Heart left ventricle (tissue), 13 donors: Measurements from ENCODE around the gene CTNNAL1.

Experiments
- POLR2A ChIP-seq, 2 donors: fragments of 450-650 bp; IDR thresholded peaks; one replicate each; pipeline ENCODE4 v1.6.1; 2017; ENCODE audit warnings: antibody characterized with exemption in 2 of 2, mild to moderate bottlenecking in 2 of 2, moderate library complexity in 2 of 2
- TF ChIP-seq, protein P1 (sequence below), 12 donors: fragments of 200-600 bp; sonication (generic) in 4 of 12; IDR thresholded peaks; one replicate each; pipeline versions ENCODE4 v1.5.0 to v1.8.0; 2018 to 2022; ENCODE audit warnings: antibody characterized with exemption in 12 of 12, mild to moderate bottlenecking in 5 of 12
- donor health status: ischemic (EF 13 %, LVEDD 7.1; RV severe dilation, severe dysfunction).
- donor health status: DM: no; HTN: yes; CAD: no.
- donor health status: DM: no; HTN: no; CAD: no.
- donor health status: ischemic (EF 25% LVEDD 6.9; RV normal size, moderate dysfunction).
- donor health status: ischemic (EF 25% LVEDD 5.7; RV mildly dilated, moderate dysfunction).
- donor health status: ischemic (EF 35%, LVEDD 5.7; RV mildly dilated, moderate dysfunction).
- donor health status: nonischemic (EF 11% LVEDD 7.7; RV severe dilation, severe dysfunction).
- donor health status: DM: yes; HTN: yes; CAD: no.
- donor health status: PGD.
- donor health status: ischemic (EF 29% LVEDD 5.4; RV normal size, mild dysfunction).
- donor health status: nonischemic (EF 23%, LVEDD 6.1; RV moderate dilation, normal function).

DNA sequence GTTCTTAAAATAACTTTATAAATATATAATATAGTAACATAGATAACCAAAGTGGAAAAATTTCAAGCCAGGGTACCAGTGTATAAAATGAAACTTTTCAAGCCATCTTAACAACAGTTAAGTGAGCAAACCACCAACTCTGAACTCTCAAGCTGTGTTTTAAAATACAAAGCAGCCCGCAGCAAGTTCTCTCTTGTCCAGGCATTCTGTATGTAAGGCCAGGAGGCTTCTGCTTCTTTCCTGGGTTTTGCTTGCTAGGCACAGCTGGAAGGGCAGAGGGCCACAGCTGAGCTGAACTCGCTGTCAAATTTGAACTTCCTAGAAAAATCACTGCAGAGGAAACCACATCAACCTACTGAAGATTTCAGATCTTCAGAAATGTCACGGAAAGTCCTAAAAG, 6.8 kb upstream of the CTNNAL1 start:
- TF ChIP-seq, protein P1, sequence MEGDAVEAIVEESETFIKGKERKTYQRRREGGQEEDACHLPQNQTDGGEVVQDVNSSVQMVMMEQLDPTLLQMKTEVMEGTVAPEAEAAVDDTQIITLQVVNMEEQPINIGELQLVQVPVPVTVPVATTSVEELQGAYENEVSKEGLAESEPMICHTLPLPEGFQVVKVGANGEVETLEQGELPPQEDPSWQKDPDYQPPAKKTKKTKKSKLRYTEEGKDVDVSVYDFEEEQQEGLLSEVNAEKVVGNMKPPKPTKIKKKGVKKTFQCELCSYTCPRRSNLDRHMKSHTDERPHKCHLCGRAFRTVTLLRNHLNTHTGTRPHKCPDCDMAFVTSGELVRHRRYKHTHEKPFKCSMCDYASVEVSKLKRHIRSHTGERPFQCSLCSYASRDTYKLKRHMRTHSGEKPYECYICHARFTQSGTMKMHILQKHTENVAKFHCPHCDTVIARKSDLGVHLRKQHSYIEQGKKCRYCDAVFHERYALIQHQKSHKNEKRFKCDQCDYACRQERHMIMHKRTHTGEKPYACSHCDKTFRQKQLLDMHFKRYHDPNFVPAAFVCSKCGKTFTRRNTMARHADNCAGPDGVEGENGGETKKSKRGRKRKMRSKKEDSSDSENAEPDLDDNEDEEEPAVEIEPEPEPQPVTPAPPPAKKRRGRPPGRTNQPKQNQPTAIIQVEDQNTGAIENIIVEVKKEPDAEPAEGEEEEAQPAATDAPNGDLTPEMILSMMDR (IDR thresholded peaks at IDR 0.05): no peak
- TF ChIP-seq POLR2A (IDR thresholded peaks at IDR 0.05): no peak
